ENCODE results near the gene COL4A3.

COL4A3 gene

DNA sequence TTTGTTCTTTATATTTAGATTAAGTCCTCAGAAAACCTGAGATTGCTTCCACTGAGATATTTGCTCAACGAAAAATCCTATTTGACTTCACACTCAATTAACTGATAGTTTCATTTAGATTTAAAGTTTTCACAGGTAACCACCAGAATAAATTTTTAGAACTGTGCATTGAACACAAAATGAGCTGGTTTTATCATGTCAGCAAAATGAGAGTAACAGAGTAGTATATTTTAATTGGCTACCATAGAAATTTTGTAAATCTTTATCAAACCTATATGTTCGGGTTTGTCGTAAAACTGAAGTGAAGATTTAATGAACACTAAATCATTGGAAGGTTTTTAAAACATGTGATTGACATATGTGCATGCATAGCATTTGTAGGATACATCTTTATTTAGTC lies 127.9 kb downstream of the COL4A3 start:
- no peak for DNase-seq (ENCODE audit: low spot score)

DNA sequence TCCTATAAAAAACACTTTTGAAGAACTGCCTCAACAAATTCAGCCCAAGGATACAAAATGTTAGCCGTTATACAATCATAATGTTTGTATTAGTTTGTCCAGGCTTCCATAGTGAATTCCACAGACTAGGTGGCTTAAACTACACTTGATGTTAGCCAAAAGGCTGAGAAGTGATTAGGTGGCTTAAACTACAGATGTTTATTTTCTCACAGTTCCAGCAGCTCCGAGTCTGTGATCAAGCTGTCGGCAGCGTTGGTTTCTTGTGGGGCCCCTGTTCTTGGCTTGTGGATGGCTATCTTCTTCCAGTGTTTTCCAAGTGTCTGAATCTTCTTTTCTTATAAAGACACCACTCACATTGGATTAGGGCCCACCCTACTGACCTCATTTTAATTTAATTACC lies 129.1 kb downstream of the COL4A3 start:
- DNase-seq (ENCODE audit: low spot score) = no peak

DNA sequence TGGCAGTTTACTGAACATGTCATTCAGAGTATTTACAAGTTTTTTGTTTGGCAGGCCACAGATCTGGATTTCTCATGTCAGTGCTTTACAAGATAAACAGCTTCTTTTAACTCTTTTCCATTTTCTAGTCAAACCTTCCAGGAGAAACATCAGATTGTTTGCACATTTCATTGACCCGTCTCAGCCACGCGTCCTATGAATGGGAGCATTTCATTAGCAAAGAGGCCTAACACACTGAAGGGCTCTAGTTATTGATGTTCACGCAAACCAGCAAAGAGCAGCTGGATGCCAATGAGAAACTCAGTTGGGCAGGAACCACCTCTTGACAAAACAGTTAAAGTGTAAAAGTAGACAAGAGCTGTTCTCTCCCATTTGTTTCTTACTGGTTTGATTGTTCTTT lies 131.4 kb downstream of the COL4A3 start:
- no peak for DNase-seq (ENCODE audit: low spot score)

DNA sequence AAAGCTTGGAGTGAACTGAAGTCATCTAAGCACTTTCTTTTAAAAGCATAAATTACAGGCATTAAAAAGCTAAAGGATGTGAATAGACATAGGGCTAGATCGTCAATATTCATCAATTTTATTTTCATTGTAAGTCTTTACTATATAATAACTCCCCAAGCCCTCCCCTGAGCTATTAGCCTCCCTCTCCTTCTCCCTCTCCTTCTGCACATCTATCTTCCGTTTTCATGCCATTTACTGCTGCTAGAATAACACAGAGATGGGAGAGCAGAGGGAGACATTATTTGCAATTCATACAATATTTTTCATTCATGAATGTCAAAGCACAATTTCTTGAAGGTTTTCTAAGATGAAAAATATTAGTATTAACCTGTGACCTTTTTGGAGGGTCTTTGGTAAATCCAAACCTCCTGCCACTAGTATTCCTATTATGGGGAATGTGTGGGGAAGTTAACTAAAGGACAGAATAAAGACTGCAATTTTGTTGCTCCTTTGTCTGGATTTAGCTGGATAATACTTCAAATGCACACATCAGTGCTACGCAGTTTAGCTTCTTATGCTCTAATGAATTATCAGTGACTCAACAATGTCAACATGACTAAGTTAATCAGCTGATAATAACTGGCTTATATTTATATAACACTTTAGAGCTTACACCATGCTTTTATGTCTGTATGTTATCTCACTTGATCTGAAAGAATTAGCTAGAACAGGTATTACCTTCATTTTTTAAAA lies 132.4 kb downstream of the COL4A3 start:
- no peak for DNase-seq (ENCODE audit: low spot score)

DNA sequence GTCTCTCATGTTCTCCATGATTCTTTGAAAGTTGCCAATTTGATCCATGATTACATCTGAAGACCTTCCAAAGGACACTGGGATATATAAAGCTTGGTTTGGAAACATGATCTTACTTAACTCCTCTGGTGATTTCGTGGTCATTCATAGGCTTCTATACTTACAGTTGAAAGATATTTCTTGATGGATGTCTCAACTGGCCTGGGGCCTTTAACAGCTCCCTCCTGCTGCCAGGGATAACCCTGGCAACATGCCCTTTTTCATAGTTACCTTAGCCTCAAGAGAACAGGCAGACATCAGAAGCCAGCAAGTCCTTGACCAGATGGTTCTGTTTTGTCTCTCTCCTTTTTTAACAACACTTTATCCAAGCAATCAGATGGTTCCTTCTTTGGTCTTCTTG lies 137.1 kb downstream of the COL4A3 start:
- no peak for DNase-seq (ENCODE audit: low spot score)

DNA sequence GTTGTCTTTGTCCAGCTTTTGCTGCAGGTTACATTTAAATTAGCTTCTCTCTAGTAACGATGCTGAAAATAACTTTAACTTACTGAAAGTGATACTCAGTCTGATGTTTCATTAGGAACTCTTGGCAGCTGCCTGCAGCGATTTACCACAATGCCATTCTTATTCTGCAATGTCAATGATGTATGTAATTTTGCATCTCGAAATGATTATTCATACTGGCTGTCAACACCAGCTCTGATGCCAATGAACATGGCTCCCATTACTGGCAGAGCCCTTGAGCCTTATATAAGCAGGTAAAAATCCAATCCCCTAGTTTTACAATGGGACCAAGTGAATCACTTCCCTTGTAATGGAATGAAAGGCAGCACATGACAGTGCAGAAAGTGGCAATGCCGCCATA lies 144.4 kb downstream of the COL4A3 start:
- DNase-seq (ENCODE audit: low spot score) = no peak

DNA sequence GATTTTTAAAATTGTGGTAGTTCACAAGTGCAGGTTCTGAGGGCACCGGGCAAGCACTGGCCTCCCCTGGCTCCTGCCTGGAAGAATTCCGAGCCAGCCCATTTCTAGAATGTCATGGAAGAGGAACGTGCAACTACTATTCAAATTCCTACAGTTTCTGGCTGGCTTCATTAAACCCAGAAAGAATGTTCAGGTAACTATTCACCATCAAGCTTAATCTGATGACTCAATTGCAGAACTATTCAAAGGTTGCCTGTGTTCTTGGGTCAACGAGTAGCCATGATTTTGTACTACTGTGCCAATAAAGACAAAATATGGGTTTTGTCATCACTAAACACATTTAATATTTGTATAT lies 146.3 kb downstream of the COL4A3 start:
- DNase-seq (ENCODE audit: low spot score) = no peak

DNA sequence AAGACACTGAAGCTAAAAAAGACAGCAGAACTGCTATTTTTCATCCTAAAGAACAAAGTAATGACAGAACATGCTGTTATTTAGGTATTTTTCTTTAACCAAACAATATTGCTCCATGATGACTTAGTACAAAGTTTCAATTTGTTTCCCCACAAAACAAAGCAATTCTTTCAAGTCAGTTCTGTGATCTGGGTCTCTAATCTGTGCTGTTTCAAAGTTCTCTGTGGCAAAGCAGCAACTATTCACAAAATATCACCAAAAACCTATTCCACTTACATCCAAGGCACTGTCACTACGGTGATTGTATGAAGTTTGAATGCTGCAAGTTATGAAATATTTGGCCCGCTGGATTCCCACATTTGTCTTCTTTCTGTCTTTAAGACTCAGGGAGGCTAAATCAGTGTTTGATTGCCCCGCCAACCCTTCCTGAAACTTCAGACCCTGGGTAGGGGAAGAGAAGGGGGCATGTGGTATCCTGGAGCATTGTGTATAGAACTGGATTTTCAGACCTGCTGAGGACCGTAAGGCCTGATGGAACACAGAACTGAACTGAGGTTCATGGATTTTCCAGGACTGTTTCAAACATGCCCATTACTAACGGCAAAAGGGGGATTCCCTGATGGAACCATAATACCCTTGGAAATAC lies 147.6 kb downstream of the COL4A3 start:
- DNase-seq (ENCODE audit: low spot score) = no peak

DNA sequence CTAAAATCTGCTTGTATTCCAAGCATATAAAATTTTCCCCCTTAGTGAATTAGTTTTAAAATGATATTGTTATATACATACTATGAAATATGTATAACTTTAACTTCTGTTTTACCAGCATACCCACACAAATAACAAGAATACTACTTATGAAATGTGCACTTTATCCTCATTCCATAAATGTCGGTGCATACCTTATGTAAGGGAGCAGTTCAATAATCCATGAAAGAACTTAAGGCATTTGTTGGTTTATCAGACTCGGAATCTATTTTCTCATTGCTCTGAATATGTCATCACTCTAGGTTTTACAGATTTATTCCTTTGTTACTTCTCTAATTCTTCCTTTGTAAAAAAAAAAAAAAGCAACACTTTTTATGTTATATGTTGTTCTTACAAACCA lies 148.2 kb downstream of the COL4A3 start:
- DNase-seq (ENCODE audit: low spot score) = no peak

DNA sequence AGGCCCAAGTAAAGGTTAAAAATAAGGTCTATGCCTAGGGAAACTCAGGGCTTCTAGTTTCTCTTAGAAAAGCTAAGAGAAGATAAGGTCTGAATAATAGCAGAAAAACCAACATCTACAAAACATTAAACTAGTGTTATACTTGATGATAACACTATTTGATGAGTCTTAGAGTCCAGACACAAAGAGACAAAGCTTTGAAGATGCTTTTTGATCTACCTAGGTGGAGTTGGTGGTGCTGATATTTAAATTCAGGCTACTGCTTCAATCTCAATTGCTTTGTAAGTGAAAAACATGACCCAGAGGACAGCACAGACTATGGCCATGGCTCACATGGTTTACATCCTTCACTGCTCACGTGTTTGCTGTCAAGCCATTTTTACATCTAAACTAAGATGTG lies 148.9 kb downstream of the COL4A3 start:
- DNase-seq (ENCODE audit: low spot score) = no peak

DNA sequence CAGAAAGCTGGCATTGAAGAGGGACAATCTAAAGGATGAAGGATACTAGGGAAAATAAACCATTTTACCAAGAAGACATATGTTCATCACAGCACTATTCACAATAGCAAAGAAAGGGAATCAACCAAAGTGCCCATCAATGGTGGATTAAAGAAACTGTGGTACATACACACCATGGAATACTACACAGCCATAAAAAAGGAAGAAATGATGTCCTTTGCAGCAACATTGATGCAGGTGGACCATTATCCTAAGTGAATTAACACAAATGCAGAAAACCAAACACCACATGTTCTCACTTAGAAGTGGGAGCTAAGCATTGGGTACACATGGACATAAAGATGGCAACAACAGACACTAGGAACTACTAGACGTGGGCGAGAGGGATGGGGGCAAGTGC lies 153.4 kb downstream of the COL4A3 start:
- DNase-seq (ENCODE audit: low spot score) = no peak

DNA sequence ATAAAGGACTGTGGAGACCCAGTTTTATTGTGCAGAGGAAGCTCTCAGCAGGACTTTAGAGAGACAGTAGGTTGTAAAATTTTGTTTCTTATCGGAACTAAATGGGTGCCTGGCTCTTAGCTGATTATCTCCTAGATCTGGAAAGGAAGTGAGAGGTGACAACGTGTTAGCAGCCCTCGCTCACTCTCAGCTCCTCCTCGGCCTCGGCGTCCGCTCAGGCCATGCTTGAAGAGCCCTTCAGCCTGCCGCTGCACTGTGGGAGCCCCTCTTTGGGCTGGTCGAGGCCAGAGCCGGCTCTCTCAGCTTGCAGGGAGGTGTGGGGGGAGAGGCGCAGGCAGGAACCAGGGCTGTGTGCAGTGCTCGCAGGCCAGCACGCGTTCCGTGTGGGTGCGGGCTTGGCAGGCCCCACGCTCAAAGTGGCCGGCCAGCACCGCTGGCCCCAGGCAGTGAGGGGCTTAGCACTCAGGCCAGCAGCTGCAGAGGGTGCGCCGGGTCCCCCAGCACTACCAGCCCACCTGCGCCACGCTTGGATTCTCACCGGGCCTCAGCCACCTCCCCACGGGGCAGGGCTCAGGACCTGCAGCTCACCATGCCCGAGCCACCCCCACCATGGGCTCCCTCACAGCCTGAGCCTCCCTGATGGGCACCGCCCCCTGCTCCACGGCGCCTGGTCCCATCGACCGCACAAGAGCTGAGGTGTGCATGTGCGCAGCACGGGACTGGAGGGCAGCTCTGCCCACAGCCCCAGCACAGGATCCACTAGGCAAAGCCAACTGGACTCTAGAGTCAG lies 156.1 kb downstream of the COL4A3 start:
- no peak for DNase-seq (ENCODE audit: low spot score)

DNA sequence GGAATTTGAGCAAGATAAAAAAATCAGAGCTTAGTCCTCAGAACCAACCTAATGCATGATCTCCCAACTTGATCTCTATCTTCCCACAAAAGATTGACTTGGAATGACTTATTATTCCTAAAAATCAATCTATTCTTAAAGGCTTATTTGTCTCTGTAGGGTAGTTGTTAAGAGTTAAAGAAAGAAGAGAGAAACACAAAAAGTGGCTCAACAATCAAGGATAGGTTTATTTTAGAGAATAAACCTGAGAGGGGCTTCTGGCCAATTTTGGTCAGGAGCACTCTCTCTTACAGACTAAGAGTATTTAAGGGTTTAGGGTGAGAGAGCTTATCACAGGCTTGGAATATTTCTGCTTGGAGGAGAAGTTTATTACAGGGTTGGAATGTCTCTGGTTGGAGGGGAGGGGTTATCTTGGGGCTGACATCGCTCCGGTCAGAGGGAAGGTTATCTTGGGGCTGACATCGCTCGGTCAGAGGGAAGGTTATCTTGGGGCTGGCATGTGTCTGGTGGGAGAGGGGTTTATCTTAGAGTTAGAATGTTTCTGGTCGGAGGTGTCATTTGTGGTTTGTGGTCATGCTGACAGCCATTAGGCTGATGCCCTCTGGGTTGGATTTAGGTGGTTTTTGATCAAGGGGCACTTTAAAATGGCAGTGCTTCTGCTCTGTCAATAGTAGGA lies 158.2 kb downstream of the COL4A3 start:
- DNase-seq (ENCODE audit: low spot score) = no peak

DNA sequence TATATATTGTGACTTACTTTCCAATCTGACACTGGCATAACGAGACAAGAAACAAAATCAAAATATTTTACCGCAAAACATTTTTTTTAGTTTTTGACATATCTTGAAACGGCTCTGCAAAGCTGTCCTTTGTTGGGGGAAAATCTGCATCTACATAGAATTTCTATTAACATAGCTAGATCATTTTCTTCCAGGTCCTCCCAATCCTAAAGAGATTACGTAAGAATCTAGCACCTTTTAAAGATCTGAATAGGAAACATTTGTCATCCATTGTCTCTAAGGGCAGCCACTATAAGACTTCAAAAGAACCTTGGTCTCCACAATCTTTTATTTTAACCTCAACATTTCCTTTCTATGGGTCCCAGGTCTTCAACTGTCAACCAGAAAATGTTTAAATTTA lies 159.4 kb downstream of the COL4A3 start:
- no peak for DNase-seq (ENCODE audit: low spot score)

DNA sequence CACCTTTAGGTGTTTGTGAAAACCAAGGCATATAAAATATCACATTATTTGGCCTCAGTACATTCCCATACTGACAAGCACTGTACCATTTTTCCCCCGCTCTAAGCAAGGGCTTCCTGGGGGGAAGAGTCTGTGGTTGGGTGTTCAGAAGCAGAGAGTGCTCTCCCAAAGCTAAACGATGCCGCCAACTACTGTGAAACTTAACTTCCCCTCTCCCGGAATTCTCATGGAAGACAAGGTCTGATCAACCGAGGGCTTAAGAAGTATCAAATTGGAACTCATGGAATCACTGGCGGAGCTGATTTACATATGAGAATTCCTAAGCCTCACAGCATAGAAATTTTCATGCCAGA lies 160.2 kb downstream of the COL4A3 start:
- no peak for DNase-seq (ENCODE audit: low spot score)

DNA sequence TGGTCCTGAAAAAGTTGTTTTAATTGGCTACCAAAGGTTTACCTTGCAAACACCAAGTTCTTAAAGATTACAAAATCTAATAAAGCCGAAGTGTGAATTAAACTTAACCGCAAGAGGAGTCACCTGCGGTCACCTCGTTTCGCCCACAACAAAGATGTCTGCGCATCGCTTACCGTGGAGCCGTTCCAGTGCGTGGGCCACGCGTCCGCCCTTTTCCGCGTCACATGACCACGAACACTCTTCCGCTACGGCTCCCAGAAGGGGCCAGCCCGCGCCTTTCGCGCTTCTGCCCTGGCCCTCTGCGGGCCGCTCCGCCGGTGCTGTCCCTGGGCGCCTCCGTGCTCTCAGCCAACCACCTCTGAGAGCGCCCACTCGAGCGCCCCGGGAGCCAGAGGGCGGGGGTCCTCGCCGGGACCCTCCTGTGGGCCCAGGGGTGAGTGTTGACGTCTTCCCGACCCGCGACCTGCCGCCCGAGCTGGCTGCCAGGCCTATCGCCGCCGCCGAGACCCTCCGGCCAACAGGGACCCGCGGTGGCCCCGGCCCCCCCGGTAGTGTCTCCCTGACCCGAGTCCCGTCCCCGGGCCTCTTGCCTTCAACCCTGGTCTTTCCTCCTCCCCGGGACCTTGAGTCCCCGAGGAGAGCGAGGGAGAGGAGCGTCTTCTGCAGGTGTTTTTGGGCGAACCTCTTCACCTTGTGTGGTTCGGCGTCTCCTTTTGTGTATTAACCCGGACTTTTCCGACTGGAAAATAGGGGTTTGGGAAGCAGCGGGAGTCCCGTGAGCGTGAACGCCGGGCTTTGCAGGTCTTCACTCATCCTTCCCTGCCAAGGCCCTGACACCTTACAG lies 160.8 kb downstream of the COL4A3 start, which contains the start of gene MFF:
Gene MFF (plus strand): TSS at position 257 of the 844 bp plus-strand sequence. CDS start 5,415 bp downstream, outside the sequence.
- peak; percentile 88 for DNase-seq (ENCODE audit: low spot score)

DNA sequence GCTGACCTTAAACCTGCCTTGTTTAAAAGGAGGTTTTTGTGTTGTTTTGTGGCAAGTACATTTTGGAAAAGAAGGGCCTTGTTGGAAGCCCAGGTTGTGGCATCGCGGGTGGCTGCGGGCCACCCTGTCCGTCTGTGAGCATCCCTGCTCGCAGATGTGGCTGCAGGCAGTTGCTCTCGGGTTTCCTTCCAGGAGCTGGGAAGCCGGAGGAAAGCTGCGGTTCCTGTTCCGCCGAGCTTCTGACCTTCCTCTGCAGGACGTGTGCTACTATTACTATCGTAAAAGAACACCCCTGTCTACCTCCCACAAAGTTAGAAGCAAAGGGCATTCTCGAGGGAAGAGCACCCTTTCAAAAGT lies 161.4 kb downstream of the COL4A3 start:
- no peak for DNase-seq (ENCODE audit: low spot score)

DNA sequence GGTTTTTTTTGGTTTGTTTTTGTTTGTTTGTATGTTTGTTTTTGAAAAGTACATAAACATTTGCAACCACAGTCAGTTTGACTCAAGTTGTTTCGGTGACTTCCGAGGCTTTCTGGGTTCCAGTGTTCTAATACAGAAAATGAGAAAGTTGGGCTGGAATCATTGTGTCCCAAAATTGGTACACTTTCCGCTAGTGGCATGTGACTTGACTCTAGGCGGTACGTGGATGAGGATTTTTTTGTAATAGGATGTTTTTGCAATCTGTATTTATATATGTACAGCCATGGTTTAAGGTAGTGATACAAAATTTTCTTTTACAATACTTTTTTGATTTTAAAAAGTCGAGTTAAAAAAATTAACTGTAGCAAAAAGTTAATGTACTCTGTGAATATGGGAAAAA lies 162.4 kb downstream of the COL4A3 start:
- DNase-seq (ENCODE audit: low spot score) = no peak

DNA sequence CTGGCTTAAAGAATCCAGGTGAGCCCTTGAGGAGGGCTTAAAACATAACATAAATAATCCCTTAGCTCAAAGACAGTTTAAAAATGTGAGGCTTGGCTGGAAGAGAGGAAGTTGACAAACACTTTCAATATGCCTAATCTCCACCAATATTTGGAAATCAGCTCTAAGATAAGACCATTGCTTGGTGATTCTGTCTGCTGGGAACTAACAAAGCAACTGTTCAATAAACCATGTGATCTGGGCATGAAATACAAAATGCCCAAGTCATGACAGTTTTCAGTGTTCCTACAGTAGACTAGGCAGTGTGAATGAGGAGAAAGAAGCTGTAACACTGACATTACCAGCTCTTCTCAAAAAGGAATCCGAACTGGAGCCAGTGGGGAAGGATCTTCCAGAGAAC lies 171.3 kb downstream of the COL4A3 start:
- DNase-seq (ENCODE audit: low spot score) = no peak

DNA sequence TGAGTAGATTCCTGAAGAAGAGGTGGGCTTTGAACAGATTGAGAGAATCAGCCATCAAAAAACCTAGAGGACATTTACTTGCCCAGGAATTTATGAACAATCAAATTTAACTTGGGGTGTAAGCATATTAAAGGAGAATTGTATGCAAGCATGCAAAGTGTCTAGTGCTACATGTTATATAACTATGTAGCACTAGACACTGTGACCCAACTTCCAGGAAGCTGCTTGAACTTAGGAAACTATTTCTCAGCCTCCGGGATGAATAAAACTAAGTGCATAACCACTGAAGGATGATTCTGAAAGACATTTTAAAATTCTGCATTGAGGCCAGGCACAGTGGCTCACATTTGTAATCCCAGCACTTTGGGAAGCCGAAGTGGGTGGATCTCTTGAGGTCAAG lies 173.0 kb downstream of the COL4A3 start:
- DNase-seq (ENCODE audit: low spot score) = no peak

DNA sequence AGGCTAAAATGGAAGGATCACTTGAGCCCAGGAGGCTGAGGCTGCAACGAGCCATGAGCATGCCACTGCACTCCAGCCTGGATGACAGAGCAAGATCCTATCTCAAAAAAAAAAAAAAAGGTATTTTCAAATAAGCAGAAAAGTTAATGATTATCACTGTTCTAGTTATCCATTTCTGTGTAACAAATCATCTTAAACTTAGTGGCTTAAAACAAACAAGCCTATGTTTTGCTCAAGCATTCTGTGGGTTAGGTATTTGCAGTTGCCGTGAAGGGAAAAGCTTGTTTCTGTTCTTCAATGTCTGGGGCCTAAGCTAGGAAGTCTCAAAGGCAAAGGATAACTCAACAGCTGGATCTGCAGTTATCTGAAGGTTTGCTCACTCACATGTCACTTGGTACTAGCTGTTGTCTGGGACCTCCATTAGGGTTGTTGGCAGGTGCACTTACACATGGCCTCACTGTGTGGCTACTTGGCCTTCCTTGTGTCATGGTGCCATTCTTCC lies 174.7 kb downstream of the COL4A3 start:
- no peak for DNase-seq (ENCODE audit: low spot score)

DNA sequence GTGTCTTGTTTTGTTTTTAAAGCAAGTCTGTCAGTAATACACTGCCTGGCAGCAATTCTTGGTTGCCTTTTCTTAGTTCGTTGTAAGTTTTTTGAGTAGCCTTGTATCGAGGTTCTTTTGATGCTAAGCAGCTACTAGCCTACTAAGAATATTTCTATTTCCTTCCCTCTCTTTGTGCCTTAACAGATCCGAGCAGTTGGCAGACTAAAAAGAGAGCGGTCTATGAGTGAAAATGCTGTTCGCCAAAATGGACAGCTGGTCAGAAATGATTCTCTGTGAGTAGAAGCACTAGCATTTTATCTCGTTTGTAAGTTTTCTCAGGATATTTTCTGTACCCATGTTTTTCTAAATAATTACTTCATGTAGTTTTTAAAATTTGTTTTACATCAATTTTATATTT lies 175.7 kb downstream of the COL4A3 start:
- no peak for DNase-seq (ENCODE audit: low spot score)

All from hematopoietic multipotent progenitor cell treated with erythropoietin and hydrocortisone succinate and interleukin-3 and kit ligand, for 15 days (in vitro differentiated cells).